ENCODE measurements around the gene ZNF469. TPM values are rescaled to one million over a fixed set of nuclear protein-coding genes. Genes with fewer than 3 reads are reported as not detected.

ZNF469 gene
- total RNA-seq, 4 donors from 2014 or later, result 0.17 to 0.49 (median 0.40) TPM

GRCh38 chr16:88422733-88423447 lies 40.1 kb downstream of the ZNF469 start:
- 56 to 57% methylated on average over 3 of the region's 3 CpGs for WGBS, 2 donors

GRCh38 chr16:88423448-88423850 lies 40.7 kb downstream of the ZNF469 start:
- H3K4me3 ChIP-seq (ENCODE audit: low read depth, poor library complexity, severe bottlenecking), result no peak overlapping the region
- 89 to 90% methylated on average over 6 of the region's 6 CpGs for WGBS, 2 donors
- TF ChIP-seq CTCF (IDR thresholded peaks at IDR 0.05) (no peak), POLR2A (IDR thresholded peaks at IDR 0.05) (no peak)
- DNase-seq (ENCODE audit: low spot score in 2 of 2), result no peak
- intact Hi-C loops (cut with DNase I; ENCODE audit: low total_unique reads), result no loop called here

More at GRCh38 chr16:88422733-88423447, 40.1 kb downstream of the ZNF469 start:
- intact Hi-C loops (cut with DNase I; ENCODE audit: low total_unique reads), result no loop called here
- no peak overlapping the region for H3K4me3 ChIP-seq (ENCODE audit: low read depth, poor library complexity, severe bottlenecking)
- DNase-seq (ENCODE audit: low spot score in 2 of 2), result no peak
- TF ChIP-seq CTCF (IDR thresholded peaks at IDR 0.05) (no peak), POLR2A (IDR thresholded peaks at IDR 0.05) (no peak)

GRCh38 chr16:88424587-88425235 lies 42.0 kb downstream of the ZNF469 start:
- TF ChIP-seq CTCF (IDR thresholded peaks at IDR 0.05), result no peak
- intact Hi-C loops (cut with DNase I; ENCODE audit: low total_unique reads), result no loop called here
- no peak overlapping the region for H3K4me3 ChIP-seq (ENCODE audit: low read depth, poor library complexity, severe bottlenecking)
- peak in 1 of 2 donors; percentile 40 for DNase-seq (ENCODE audit: low spot score in 2 of 2)
- 30 to 37% methylated on average over 22 to 24 of the region's 24 CpGs for WGBS, 2 donors

GRCh38 chr16:88426018-88426417 lies 43.3 kb downstream of the ZNF469 start:
- intact Hi-C loops (cut with DNase I; ENCODE audit: low total_unique reads), result no loop called here
- H3K4me3 ChIP-seq (ENCODE audit: low read depth, poor library complexity, severe bottlenecking), result no peak overlapping the region
- TF ChIP-seq CTCF (IDR thresholded peaks at IDR 0.05) (no peak), POLR2A (IDR thresholded peaks at IDR 0.05) (no peak)
- WGBS, 2 donors, result 97 to 100% methylated on average over 5 of the region's 13 CpGs
- DNase-seq (ENCODE audit: low spot score in 2 of 2), result no peak

- DNase-seq (ENCODE audit: low spot score in 2 of 2), result no peak
- no peak for TF ChIP-seq CTCF (IDR thresholded peaks at IDR 0.05)
- no peak for TF ChIP-seq POLR2A (IDR thresholded peaks at IDR 0.05)
- intact Hi-C loops (cut with DNase I; ENCODE audit: low total_unique reads), result no loop called here
- no peak overlapping the region for H3K4me3 ChIP-seq (ENCODE audit: low read depth, poor library complexity, severe bottlenecking)
- WGBS, 2 donors, result 91 to 94% methylated on average over 13 to 18 of the region's 19 CpGs
Measured at GRCh38 chr16:88427376-88427775, 44.6 kb downstream of the ZNF469 start.

Data from lower leg skin (tissue), 4 donors.